Tibial nerve (tissue), 4 donors: ENCODE data around the gene CHPF. TPM values are rescaled to one million over a fixed set of nuclear protein-coding genes. Genes with fewer than 3 reads are reported as not detected.

Experiments
- DNase-seq, 2 donors: peaks; one replicate each; pipeline ENCODE4 v3.0.0-alpha.2; 2019; ENCODE audit warnings: low spot score in 2 of 2
- H3K27ac ChIP-seq, 4 donors: fragments of 200-600 bp; sonication (generic) in 3 of 4; one replicate each; pipeline ENCODE4 v1.5.1; 2017 to 2019; ENCODE audit warnings: mild to moderate bottlenecking in 1 of 4
- H3K27me3 ChIP-seq, 2 donors: fragments of 200-600 bp; sonication (generic) in 1 of 2; one replicate each; pipeline versions ENCODE4 v1.5.1 to v1.6.0; 2017 to 2019
- H3K36me3 ChIP-seq, 3 donors: fragments of 200-600 bp; sonication (generic); one replicate each; pipeline ENCODE4 v1.5.1; 2018 to 2019
- H3K4me1 ChIP-seq, 4 donors: fragments of 200-600 bp; sonication (generic) in 3 of 4; one replicate each; pipeline ENCODE4 v1.5.1; 2017 to 2019
- H3K4me3 ChIP-seq, 4 donors: fragments of 200-600 bp; sonication (generic) in 3 of 4; one replicate each; pipeline ENCODE4 v1.5.1; 2017 to 2019; ENCODE audit warnings: mild to moderate bottlenecking in 1 of 4, moderate library complexity in 1 of 4
- H3K9me3 ChIP-seq, 4 donors: fragments of 200-600 bp; sonication (generic) in 3 of 4; one replicate each; pipeline ENCODE4 v1.5.1; 2017 to 2019
- EP300 ChIP-seq, 2 donors: sonication (generic); formaldehyde crosslinking; IDR thresholded peaks; one replicate each; pipeline ENCODE4 v1.6.1; 2017; ENCODE audit warnings: antibody characterized with exemption in 2 of 2, mild to moderate bottlenecking in 1 of 2
- POLR2A ChIP-seq, 2 donors: fragments of 450-650 bp; IDR thresholded peaks; one replicate each; pipeline ENCODE4 v1.6.1; 2017; ENCODE audit warnings: antibody characterized with exemption in 2 of 2, mild to moderate bottlenecking in 2 of 2, moderate library complexity in 2 of 2
- WGBS, 2 donors: methylation state at CpG; one replicate each; pipeline ENCODE4 v1.1.5; 2018; 5-methylcytosine and 5-hydroxymethylcytosine counted together
- total RNA-seq, 4 donors: library from RNA; depleted of rRNA; stranded (reverse); fragments of >200 nt; gene quantifications; one replicate each; pipeline ENCODE4 v1.1.0, GENCODE V29; 2016
- TF ChIP-seq, protein P1 (sequence below), 5 experiments: fragments of 200-600 bp in 3 of 5; fragments of 450-650 bp in 2 of 5; sonication (generic) in 3 of 5; IDR thresholded peaks; one replicate each; pipeline ENCODE4 v1.5.1; 2016 to 2019; ENCODE audit warnings: antibody characterized with exemption in 5 of 5, mild to moderate bottlenecking in 3 of 5, moderate library complexity in 2 of 5

Gene CHPF
- total RNA-seq, 4 donors from 2014 or later: 51.3 to 91.2 (median 62.9) TPM

- no peak overlapping the region for H3K4me3 ChIP-seq
- no peaks in the 10 kb centered on the region for H3K9me3 ChIP-seq
- peak overlapping the region; percentile 24 to 97 (median 58) for H3K27ac ChIP-seq
- H3K27me3 ChIP-seq: no peaks in the 10 kb centered on the region
- TF ChIP-seq, protein P1, sequence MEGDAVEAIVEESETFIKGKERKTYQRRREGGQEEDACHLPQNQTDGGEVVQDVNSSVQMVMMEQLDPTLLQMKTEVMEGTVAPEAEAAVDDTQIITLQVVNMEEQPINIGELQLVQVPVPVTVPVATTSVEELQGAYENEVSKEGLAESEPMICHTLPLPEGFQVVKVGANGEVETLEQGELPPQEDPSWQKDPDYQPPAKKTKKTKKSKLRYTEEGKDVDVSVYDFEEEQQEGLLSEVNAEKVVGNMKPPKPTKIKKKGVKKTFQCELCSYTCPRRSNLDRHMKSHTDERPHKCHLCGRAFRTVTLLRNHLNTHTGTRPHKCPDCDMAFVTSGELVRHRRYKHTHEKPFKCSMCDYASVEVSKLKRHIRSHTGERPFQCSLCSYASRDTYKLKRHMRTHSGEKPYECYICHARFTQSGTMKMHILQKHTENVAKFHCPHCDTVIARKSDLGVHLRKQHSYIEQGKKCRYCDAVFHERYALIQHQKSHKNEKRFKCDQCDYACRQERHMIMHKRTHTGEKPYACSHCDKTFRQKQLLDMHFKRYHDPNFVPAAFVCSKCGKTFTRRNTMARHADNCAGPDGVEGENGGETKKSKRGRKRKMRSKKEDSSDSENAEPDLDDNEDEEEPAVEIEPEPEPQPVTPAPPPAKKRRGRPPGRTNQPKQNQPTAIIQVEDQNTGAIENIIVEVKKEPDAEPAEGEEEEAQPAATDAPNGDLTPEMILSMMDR (IDR thresholded peaks at IDR 0.05): no peak
- TF ChIP-seq POLR2A (IDR thresholded peaks at IDR 0.05) (no peak), EP300 (IDR thresholded peaks at IDR 0.05) (no peak)
- peaks cover 0 to 50% (median 29%) of the 10 kb centered on the region in 4 donors for H3K4me1 ChIP-seq
- no peak for DNase-seq
- 27 to 41% methylated on average over 7 to 9 of the region's 9 CpGs for WGBS, 2 donors
- H3K36me3 ChIP-seq: peaks cover 0 to 26% (median 0%) of the 10 kb centered on the region in 3 donors
These were observed 6.6 kb downstream of the CHPF start for GRCh38 chr2:219536967-219537366.

DNA sequence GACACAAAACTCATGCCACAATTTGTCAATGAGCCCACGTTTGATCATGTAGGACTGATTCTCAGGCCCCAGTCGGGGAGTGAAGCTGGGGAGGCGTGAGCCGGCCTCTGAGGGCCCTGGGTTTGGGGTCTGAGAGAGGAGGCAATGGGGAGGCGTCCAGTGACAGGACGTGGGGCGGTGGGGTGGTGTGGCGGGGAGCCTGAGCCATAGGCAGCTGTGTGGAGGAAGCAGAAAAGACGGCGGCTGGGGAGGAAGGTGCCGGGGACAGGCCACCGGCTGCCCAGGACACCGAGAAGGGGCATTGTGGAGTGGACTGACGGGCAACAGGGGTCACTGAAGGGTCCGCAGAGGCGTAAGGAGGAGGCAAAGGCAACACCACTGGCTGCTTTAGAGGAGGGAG, 7.2 kb downstream of the CHPF start:
- Histone ChIP-seq H3K27me3 (no peaks in the 10 kb centered on the region), H3K4me3 (no peak overlapping the region), H3K9me3 (no peaks in the 10 kb centered on the region), H3K36me3 (peaks cover 0 to 26% (median 0%) of the 10 kb centered on the region in 3 donors), H3K4me1 (peaks cover 0 to 44% (median 25%) of the 10 kb centered on the region in 4 donors), H3K27ac (peak overlapping the region in 2 of 4 donors; percentile 91 to 97)
- DNase-seq: no peak
- TF ChIP-seq POLR2A (IDR thresholded peaks at IDR 0.05) (no peak), EP300 (IDR thresholded peaks at IDR 0.05) (no peak)
- TF ChIP-seq, protein P1 (IDR thresholded peaks at IDR 0.05): no peak
- 65 to 72% methylated on average over 16 of the region's 16 CpGs for WGBS, 2 donors

DNA sequence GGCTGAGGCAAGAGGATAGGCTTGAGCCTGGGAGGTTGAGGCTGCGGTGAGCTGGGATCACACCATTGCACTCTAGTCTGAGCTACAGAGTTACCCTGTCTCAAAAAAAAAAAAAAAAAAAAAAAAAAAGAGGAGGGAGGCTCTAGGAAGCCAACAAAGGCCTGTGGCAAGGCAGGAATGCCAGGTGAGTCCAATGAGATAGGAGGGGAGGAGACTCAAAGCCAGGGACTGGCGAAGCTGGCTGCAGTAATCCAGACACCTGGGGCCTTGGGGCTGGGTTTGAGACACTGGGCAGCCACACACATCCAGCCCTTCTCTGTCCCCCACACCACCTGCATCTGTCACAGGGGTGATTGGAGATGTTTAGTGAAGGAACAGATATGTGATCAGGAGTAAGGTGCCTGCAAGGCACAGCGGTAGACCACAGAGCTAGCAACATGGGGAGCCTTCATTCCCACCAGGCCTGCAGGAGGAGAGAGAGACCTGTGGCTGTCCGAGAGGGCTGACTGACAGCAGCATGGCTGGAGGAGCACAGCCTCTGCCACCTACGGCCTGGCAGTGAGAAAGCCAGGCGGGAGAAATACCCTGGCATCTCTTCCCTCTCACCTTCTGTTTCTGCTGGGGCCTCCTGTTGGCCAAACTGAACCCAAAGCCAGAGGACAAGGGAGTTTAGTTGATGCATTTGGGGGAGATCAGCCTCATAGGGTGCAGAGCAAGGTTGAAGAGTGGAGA, 9.5 kb downstream of the CHPF start:
- Histone ChIP-seq H3K36me3 (peaks cover 0 to 5% (median 0%) of the 10 kb centered on the region in 3 donors), H3K4me3 (no peak overlapping the region), H3K4me1 (peaks cover 0 to 35% (median 16%) of the 10 kb centered on the region in 4 donors), H3K27me3 (peaks cover 0 to 10% of the 10 kb centered on the region in 2 donors), H3K27ac (no peak overlapping the region), H3K9me3 (no peaks in the 10 kb centered on the region)
- DNase-seq: no peak
- WGBS, 2 donors: 94% methylated on average over 6 of the region's 6 CpGs
- TF ChIP-seq, protein P1 (IDR thresholded peaks at IDR 0.05): no peak
- no peak for TF ChIP-seq EP300 (IDR thresholded peaks at IDR 0.05)
- no peak for TF ChIP-seq POLR2A (IDR thresholded peaks at IDR 0.05)

- no peaks in the 10 kb centered on the region for H3K36me3 ChIP-seq
- no peak overlapping the region for H3K27ac ChIP-seq
- peaks cover 0 to 28% of the 10 kb centered on the region in 2 donors for H3K27me3 ChIP-seq
- peaks cover 0 to 18% (median 2%) of the 10 kb centered on the region in 4 donors for H3K4me1 ChIP-seq
- no peaks in the 10 kb centered on the region for H3K9me3 ChIP-seq
- TF ChIP-seq, protein P1 (IDR thresholded peaks at IDR 0.05): no peak
- TF ChIP-seq POLR2A (IDR thresholded peaks at IDR 0.05) (no peak), EP300 (IDR thresholded peaks at IDR 0.05) (no peak)
- 88% methylated on average over 8 of the region's 8 CpGs for WGBS, 2 donors
- H3K4me3 ChIP-seq: no peak overlapping the region
- no peak for DNase-seq
These were observed 11.3 kb downstream of the CHPF start for GRCh38 chr2:219532378-219532649.

- Histone ChIP-seq H3K36me3 (no peaks in the 10 kb centered on the region), H3K9me3 (no peaks in the 10 kb centered on the region), H3K4me1 (peaks cover 0 to 13% (median 0%) of the 10 kb centered on the region in 4 donors), H3K4me3 (no peak overlapping the region), H3K27ac (no peak overlapping the region), H3K27me3 (peaks cover 0 to 33% of the 10 kb centered on the region in 2 donors)
- TF ChIP-seq, protein P1 (IDR thresholded peaks at IDR 0.05): no peak
- no peak for TF ChIP-seq EP300 (IDR thresholded peaks at IDR 0.05)
- no peak for TF ChIP-seq POLR2A (IDR thresholded peaks at IDR 0.05)
- no peak for DNase-seq
- WGBS, 2 donors: 81 to 82% methylated on average over 20 of the region's 20 CpGs
These were observed 11.8 kb downstream of the CHPF start for GRCh38 chr2:219531639-219532377.
